ENCODE results near the gene CADM1.

DNA sequence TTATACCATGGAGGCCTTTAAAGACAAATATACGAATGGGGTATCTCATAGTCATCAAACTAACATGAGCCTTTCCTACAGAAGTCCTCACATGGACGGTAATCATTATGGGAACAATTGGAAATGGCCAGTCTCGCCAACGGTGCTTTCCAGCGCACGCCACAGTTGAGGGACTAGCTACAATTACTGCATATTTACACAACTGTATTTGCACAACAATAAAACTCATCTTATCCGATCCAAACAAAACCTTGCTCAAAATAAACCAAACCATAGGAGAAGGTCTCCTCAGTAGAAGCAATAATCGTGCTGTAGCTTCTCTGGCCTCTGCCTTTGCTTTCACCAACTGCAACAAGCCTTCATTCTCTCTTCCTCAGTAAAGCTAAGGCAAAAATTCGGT is 5.9 kb downstream of the CADM1 start:
- TF ChIP-seq POLR2A (IDR thresholded peaks at IDR 0.05; ENCODE audit: low read length) (no peak), GATA1 (IDR thresholded peaks at IDR 0.05; ENCODE audit: low read depth, low read length) (no peak)
